ENCODE data around the gene AMD1.
"Not testable (repeated sequence)": the region's sequence is repeated elsewhere in the genome, so short reads cannot be mapped to it uniquely, and the experiment has no call there.

AMD1 gene

DNA sequence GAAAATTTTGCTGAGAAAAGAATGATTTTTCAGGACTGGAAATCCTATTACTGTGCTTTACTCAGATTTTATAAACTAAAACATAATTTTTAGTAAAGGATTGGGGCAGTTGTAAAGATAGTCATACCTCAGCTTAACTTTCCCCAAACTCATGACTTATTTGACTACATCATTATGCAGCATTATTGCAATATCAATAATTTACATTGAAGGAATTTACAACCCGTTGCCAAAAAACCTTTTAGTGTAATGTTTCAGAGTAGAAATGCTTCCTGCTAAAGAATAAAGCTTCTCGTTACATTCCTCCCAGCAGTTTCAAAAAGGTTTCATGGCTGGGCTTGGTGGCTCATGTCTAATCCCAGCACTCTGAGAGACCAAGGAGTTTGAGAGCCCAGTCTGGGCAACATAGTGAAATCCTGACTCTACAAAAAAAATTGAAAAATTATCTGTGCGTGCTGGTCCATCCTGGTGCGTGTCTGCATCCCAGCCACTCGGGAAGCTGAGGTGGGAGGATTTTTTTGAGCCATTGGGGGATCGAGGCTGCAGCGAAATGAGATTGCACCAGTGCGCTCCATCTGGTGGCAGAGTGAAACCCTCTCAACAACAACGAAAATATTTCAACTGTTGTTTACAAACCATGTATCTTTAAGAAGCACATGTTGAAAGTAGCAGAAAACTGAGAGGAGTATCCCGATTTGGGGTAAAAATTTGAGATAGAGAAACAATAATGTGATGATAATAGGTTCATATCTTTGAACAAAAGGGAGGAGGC, 4.4 kb downstream of the AMD1 start:
- DNase-seq, result no peak

- DNase-seq, result no peak
Measured at GRCh38 chr6:110880651-110881050, 6.1 kb downstream of the AMD1 start.

DNA sequence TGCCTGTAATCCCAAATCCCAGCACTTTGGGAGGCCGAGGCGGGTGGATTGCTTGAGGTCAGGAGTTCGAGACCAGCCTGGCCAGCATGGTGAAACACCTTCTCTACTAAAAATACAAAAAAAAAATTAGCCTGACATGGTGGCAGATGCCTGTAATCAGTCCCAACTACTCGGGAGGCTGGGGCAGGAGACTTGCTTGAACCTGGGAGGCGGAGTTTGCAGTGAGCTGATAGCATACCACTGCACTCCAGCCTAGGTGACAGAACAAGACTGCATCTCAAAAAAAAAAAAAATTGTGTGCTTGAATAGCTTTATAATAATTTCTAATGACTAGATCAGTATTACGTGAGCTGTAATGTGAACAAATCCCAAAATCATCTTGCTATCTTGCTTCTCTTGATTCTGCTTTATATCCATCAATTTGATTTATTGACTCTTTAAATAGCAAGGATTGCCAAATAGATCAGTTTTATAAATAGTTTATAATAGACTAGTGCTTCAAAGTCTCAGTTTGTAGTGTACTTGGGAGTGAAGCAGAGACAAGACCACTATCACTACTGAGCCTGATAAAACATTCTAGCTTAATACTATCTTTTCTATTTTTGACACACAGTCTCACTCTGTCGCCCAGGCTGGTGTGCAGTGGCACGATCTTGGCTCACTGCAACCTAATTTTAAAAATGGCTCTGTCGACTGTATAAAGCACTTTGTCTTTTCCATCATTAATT, 7.1 kb downstream of the AMD1 start:
- no peak for DNase-seq

GRCh38 chr6:110882274-110882619, 7.7 kb downstream of the AMD1 start:
- no peak for DNase-seq

GRCh38 chr6:110882824-110883554, 8.4 kb downstream of the AMD1 start:
- DNase-seq, result no peak

DNA sequence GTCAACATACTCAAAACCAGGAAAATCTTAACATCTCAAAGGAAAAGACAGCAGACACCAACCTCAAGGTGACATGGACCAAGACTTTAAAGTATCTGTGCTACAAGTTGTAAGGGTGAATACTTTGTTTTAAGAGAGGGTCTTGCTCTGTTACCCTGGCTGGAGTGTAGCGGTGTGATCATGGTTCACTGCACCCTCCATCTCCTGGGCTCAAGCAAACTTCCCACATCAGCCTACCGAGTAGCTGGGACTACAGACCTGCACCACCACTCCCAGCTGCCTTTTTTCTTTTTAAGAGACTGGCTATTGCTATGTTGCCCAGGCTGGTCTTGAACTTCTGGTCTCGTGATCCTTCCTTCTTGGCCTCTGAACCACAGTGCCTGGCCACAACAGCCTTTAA, 9.7 kb downstream of the AMD1 start:
- no peak for DNase-seq

GRCh38 chr6:110885526-110885925, 10.9 kb downstream of the AMD1 start:
- DNase-seq, result no peak

- no peak for DNase-seq
Measured at GRCh38 chr6:110886555-110887167, 12.1 kb downstream of the AMD1 start.

- no peak for DNase-seq
Measured at GRCh38 chr6:110890288-110890687, 15.7 kb downstream of the AMD1 start.

- DNase-seq, result no peak
Measured at GRCh38 chr6:110895907-110896608, 21.5 kb downstream of the AMD1 start.

GRCh38 chr6:110897433-110897832, 22.8 kb downstream of the AMD1 start:
- no peak for DNase-seq

- no peak for DNase-seq
Measured at GRCh38 chr6:110898111-110898510, 23.5 kb downstream of the AMD1 start.

DNA sequence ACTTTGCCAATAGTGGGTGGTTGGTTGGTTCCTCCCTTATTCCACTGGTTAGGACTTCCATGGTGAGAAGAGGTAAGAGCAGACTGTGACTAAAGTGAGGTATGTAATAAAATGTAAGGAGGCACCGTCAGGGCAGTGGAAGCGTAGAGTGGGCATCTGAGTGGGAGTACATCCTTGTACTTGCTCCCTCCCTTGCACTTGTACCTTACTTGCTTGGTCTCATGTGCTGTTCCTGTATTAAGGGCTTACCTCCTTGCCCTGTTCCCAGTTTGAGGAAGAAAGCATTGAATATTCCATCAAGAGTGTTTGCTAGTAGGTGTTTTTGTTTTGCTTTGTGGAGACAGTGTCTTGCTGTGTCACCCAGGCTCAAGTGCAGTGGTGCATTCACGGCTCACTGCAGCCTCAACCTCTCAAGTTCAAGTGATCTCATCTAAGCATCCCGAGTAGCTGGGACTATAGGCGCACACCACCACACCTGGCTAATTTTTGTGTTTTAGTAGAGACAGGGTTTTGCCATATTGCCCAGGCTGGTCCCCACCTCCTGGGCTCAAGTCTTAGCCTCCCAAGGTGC, 25.5 kb downstream of the AMD1 start:
- no peak for DNase-seq

DNA sequence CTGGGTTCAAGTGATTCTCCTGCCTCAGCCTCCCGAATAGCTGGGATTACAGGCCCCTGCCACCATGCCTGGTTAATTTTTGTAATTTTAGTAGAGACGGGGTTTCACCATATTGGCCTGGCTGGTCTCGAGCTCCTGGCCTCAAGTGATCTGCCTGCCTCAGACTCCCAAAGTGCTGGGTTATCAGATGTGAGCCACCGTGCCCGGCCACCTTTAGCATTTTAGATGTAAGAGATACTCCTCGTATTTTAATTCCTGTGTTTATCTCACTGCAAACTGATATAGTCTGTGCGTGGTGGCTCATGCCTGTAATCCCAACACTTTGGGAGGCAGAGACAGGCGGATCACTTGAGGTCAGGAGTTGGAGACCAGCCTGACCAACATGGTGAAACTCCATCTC, 27.0 kb downstream of the AMD1 start:
- not testable (repeated sequence) for DNase-seq

- DNase-seq, result no peak
Measured at GRCh38 chr6:110902091-110902490, 27.5 kb downstream of the AMD1 start.

DNA sequence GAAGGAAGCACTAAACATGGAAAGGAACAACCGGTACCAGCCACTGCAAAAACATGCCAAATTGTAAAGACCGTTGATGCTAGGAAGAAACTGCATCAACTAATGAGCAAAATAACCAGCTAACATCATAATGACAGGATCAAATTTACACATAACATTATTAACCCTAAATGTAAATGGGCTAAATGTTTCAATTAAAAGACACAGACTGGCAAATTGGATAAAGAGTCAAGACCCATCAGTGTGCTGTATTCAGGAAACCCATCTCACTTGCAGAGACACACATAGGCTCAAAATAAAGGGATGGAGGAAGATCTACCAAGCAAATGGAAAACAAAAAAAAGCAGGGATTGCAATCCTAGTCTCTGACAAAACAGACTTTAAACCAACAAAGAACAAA, 31.7 kb downstream of the AMD1 start:
- DNase-seq, result not testable (repeated sequence)

DNA sequence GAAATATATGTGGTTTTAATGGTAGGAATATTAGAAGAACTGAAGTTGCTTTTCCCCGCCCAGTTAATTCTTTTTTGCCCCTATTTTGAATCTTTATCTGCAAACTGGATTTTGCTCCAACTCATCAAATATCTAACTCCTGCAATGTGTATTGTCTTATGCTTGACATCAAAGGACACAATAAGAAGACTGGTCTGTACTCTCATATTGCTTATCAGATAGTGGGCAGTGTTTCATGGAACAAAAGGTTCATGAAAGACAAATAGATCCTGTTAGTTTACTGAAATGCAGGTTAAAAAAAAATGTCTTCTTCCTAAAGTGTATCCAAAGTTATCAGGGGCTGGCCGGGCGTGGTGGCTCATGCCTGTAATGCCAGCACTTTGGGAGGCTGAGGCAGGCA, 56.2 kb downstream of the AMD1 start:
- no peak for DNase-seq

GRCh38 chr6:110933912-110934311, 59.3 kb downstream of the AMD1 start:
- DNase-seq, result no peak

DNA sequence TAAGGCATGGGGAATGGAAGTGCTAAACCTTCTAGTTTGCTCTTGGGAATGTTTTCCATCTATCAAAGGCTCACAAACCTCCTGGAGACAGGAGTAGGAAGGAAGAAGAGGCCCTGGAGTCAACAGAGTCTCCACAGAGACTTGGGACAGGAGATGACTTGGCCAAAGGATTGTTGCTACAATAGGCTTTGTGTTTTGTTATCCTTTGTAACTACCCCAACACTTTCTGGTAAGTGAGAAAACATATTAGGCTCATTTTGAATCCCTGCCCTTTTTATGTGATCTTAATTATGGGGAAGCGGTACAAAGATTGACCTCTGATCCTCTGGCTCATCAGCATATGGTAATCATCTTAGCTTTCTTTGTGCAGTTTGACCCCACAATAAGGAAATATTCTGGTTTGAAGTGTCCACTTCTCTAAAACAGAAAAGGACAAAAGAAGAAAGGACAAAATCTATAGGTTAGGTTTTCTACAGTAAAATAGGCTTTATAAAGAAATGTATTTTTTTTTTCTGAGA, 59.9 kb downstream of the AMD1 start:
- DNase-seq, result no peak

GRCh38 chr6:110935171-110935570, 60.6 kb downstream of the AMD1 start:
- DNase-seq, result no peak

DNA sequence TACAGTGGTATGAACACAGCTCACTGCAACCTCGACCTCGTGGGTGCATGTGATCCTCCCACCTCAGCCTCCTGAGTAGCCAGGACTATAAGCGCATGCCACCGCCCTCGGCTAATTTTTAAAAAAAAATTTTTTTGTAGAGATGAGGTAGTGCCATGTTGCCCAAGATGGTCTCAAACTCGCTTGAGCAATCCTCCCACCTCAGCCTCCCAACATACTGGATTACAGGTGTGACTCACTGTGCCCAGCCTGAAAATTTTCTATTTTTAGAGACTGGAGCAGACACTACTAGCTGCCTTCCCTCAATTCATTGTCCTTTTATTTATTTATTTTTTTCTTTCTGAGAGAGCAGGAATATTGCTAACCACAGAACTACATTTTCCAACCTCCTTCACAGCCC, 63.6 kb downstream of the AMD1 start:
- no peak for DNase-seq
